HG03565 (cell line): ENCODE results near the gene G6PC3.
"Not testable (repeated sequence)": the region's sequence is repeated elsewhere in the genome, so short reads cannot be mapped to it uniquely, and the experiment has no call there.

Source experiments
- ATAC-seq: cut with Tn5 transposase; IDR thresholded peaks from one replicate; pipeline ENCODE4 v1.9.1; 2021; ENCODE audit warnings: mild to moderate bottlenecking, moderate library complexity; ENCODE audit not compliant: unreplicated experiment

The G6PC3 gene

DNA sequence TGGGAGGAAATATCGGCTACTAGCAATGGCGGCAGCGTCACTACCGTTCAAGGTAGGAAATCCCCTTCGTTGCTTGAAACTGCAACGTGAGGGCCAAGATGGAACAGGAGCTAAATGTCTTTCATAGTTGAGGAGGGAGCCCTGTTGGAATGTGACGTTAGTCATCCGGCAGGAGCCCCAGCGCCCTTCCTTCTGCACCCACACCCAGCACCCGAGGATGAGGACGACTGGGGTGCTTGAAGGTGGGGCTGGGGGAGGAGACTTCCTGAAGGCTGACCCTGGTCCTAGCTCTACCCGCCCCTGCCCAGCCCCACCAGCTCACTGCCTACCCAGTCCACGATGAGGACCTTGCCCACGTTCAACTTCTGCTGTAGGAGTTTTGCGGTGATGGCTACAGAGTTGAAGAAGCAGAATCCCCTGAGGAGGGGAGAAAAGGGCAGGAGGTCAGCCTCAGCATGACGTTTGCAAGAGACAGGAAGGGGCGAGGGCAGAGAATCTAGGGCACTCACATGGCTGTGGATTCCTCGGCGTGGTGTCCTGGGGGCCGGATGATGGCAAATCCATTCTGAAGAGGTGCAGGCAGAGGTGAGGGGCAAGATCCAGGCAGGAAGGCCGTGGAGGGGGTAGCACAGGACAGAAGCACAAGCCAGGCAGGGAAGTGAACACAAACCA, 11.9 kb downstream of the G6PC3 start:
- ATAC-seq = no peak

DNA sequence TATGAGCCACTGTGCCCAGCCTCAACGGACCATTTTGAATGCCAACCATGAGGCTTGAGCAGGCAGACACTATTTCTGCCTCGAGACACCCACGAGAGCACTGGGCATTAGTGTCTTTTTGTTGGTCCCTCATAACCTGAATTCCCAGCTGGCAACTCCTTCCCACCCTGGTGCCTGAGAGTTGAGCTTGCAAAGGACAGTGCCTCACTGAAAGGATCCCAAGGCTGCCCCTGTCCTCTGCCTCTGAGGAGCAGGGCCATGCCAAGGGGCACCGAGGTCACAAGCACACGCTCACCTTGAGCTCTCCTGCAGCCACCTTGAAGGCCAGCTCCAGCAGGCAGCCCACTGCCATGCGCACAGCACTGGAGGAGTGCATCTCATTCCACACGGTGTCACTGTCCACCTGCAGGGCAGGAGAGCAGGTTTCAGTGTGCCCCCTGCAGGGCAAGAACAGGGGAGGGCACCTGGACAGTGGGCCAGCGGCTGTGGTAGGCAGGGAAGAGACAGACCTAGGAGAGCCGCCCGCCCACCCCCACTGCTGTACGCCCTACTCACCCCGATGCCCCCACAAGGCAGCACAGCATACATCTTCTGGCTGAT, 12.8 kb downstream of the G6PC3 start:
- ATAC-seq = no peak

DNA sequence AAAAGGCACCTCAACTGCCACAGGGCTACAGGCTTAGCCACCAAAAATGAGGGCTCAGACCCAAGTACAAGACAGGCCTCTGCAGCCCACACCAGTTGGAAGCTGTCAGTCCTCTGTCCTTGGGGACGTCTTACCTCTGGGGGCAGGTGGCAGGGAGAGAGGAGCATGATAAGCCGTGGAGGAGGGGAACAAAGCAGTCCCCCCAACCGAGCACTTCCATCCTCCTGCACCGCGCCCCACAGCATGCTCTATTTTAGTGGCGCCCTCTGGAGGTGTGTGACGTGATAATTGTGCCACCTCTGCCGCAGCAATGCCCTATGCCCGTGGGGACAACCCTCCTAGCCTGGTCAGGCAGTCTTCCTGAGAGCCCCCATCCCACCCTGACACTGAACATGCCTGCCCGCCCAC, 13.6 kb downstream of the G6PC3 start:
- ATAC-seq = no peak

DNA sequence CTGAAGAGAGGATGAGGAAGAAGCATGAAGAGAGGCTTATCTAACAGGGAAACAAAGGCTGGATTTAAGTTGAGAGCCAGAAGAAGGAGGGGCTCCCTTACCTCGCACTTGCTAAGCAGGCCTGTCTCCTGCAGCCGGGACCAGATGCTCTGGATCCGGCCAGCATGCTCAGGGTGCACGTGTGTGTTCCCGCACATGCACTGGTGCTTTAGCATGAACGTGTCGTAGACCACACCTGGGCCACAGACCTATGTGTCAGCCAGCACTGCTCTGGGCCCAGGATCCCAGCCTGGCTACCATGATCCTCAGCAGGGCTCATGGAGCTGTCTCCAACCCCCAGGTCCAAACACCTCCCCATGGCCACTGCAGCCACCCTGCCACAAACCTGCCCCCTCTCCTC, 14.4 kb downstream of the G6PC3 start:
- no peak for ATAC-seq

DNA sequence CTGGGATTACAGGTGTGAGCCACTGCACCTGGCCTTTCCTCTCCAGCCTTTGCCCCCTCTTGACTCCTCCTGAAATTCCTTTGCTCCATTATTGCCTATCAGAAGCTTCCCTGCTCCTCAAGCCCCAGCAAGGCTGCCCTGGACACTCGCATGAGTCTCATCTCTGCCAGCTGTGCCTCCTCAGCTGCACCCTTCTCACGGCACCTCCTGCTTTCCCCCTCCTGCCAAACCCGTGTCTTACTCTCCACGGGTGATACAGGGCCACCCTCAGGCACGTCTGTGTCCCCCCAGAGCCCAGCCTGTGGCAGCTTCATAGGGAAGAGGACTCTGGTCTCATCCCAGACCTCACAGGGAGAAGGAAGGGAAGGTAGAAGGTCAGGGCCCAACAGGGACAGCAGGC, 15.4 kb downstream of the G6PC3 start:
- no peak for ATAC-seq

DNA sequence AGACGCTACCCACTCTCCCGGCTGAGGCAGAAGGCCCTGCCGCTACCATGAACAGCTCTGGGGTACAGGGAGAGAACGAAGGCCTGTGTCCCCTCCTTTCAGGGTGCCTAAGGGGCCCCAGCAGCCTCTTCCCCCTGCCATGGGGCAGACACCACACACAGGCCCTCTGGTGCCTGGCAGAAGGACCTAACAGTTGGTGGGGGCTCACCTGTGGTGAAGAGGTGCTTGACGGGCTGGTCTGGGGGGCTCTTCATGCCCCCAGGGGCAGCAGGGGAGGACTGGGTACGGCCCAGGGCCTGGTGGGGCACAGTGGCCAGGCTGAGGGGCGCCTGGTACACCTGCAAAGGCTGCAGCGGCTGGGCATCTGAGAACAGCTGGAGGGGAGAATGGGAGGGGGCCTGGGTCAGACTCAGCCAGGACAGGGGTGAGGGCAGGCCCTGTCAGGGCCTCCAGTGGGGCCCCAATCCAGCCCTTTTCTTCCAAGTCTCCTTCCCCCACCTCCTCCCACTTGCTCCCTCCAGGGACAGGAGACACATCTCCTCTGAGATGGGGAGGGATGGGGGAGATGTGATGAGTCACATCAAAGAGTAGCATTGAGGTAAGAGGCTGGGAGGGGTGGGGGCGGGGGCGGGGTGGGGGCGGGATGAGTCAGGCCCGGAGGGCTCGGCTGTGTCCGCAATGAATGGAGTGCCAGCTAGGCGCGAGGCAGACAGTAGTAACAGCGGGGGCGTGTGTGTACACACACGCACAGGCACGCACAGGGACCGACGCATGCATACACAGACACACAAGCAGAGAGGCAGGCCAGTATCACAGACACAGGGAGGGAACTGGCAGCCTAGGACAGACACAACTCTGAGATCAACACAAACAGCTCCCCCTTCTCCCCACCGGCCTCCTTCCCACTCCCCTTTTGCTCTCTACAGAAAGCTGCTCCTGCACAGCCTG, 16.1 kb downstream of the G6PC3 start:
- no peak for ATAC-seq

DNA sequence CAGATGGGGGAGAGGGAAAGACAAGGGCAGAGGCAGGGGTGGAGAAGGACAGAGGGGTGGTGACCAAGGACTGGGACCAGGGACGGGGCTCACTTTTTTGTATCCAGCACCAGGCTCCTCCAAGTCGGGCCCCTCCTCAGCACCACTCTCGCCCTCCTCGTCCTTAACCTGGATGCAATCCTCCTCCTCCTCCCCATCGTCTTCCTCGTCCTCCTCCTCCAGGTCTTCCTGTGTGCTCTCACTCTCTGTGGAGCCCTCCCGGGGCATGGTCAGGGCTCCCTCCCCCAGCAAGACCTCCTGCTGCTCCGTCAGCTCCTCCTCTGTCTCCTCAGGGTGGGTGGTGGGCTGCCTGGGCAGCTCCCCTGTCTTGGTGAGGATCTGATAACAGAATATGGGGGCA, 16.8 kb downstream of the G6PC3 start:
- no peak for ATAC-seq

DNA sequence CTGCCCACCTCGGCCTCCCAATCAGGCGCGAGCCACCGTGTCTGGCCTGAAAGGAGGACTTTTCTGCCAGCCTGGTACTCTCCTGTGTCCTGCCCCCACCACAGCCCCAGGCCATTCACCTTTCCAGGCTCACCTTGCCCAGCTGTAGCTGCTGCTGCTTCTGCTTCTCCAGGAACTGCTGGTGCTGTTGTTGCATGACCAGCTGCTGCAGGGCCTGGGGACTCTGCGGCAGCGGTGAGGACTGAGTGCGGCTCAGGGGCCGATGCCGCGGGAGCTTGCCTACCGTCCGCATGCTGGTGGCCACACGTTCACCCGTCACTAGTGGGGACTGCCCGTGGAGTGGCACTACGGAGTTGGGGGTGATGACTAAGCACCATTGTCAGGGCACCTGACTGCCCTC, 17.7 kb downstream of the G6PC3 start:
- ATAC-seq = no peak

DNA sequence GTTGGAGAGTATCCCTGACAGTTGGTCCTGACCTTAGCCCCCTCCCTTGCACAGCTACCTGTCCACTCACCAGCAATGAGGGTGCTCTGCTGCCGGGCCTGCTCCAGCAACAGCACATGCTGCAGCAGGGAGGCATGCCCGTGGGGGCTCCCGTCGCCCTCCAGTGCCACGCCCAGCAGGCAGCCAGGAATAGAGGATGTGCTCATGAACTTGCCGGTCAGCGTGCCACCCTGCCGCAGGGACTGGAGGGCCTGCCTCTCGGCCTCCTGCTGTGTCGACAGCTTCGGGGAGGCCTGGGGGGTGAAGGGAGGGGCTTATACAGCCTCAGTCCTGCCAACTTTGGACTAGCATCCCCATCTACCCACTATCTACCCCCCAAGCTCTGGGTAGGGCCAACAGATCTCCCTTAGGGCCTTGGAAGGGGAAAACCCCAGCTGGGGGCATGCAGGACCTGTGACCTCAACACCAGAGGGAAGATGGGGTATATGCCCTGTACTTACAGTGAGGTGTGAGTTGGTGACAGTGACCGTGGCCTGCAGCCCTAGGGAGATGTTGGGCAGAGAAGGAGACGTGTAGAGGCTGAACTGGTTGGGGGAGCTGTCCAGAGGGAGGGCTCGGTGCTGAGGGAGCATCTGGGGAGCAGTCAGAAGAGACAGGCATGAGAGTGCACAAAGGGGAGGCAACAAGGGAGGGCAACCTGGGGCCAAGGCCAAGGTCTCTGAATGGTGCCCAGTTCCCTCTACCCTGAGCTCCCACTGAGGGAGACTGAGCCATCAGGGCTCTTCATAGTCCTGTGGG, 20.9 kb downstream of the G6PC3 start:
- no peak for ATAC-seq

DNA sequence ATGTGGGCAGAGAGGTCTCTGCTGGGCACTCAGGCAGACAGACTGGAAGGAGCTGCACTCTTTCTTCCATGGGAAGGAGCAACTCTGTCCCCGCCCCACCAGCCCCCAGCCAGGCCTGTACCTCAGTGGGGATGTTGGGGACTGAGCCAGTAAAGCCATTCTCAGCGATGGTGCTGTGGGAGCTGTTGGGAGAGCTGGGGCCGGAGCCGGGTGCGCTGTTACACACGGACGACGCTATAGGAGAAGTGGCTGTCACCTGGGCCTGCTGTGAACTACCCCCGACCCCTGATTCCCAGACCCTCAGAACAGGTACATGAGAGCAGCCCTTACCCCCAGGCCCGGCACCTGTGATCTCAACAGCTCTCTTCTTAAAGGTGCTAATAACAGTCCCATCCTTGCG, 21.5 kb downstream of the G6PC3 start:
- no peak for ATAC-seq

DNA sequence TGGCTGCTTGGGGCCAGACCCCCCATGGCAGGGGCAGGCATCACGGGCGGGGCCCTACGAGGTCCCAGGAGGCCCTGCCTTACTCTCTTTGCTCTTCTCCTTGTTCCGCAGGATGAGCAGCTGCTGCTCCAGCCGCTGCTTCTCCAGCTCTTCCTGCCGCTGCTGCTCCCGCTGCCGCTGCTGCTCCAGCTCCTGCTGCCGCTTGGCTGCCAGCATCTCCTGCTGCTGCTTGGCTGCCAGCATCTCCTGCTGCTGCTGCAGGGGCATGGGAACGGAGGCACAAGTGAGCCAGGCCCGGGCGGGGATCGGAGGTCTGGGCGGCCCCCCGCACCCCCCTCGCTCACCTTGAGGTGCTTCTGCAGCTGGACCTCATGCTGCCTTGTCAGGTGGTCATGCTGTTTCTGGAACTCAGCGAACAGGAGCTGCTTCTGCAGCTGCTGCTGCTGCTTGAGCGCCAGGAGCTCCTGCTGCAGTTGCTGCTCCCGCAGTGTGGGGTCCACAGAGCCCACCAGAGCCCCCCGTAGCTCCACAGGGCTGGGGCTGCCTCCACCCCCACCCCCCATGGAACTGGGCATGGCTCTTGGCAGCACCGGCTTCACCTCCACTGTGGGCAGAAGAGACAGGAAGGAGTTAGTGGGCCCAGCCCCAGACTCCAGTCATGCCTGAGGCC, 22.8 kb downstream of the G6PC3 start:
- no peak for ATAC-seq

DNA sequence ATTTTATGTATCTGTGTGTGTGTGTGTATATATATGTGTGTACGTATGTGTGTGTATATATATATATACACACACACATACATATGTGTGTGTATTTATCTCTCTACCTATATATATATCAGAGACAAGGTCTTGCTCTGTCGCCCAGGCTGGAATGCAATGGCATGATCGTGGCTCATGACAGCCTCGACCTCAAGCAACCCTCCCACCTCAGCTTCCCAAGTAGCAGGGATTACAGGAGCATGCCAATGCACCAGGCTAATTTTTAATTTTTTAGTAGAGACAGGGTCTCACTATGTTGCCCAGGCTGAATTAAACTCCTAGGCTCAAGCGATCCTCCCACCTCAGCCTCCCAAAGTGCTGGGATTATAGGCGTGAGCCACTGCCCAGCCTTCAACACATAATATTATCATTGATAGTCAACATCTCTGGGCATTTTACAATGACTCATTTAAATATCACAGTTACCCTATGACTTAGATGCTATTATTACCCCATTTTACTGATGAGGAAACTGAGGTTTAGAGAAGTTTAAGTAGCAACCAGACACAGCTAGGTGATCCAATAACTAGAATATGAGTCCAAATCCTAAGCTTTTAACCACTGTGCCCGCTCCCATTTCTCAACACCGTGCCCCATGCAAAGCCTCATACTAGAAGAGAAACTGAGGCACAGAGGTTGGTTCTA, 24.3 kb downstream of the G6PC3 start:
- ATAC-seq = no peak

DNA sequence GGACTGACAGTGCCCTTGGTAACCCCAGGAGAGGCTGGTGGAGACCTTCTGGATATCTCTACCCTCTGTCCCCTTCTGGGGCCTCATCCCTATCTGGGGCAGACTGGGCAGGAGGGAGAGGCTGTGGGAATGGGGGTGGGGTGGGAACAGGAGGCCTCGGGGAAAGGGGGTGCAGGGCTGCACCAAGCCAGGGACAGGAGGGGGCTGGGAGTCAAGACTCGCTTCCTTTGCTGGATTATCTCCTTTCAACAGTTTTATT, 24.8 kb downstream of the G6PC3 start:
- no peak for ATAC-seq

DNA sequence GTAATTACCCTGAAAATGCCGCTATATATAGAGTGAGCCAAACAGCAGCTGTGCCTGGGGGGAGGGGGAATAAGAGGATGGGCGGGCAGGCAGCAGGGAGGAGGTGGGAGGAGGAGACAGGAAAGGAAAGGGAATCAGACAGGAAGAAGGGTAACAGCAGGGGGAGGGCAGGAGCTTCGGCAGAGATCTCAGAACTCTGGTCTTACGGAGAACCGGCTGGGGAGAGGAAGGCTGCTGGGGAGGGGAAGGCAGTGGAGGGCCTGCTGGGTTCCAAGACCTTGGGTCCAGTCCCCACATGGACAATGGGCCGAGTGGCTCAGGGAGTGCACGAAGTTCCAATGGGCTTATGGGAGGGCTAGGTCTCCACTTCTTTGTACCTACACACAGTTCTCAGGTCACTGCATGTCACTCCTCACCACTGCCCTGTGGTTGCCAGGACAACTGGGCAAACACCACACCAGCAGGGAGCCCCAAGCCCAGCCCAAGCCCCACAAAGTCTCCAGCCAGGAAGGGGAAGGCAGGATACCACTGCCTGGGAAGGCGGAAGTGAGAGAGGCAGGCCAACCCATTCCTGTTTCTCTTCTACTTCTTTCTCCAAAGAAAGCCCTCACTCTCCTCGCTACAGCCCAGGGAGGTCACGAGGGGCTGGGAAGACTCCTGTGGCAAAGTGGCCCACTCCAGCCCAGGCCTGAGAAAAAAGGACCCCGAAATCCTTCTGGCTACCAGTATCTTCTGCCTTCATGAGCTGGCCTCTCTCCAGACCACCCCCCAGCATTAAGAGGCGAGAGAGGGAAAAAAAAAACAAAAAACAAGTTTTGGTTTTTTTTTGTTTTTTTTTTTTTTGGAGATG, 25.3 kb downstream of the G6PC3 start:
- ATAC-seq = no peak

DNA sequence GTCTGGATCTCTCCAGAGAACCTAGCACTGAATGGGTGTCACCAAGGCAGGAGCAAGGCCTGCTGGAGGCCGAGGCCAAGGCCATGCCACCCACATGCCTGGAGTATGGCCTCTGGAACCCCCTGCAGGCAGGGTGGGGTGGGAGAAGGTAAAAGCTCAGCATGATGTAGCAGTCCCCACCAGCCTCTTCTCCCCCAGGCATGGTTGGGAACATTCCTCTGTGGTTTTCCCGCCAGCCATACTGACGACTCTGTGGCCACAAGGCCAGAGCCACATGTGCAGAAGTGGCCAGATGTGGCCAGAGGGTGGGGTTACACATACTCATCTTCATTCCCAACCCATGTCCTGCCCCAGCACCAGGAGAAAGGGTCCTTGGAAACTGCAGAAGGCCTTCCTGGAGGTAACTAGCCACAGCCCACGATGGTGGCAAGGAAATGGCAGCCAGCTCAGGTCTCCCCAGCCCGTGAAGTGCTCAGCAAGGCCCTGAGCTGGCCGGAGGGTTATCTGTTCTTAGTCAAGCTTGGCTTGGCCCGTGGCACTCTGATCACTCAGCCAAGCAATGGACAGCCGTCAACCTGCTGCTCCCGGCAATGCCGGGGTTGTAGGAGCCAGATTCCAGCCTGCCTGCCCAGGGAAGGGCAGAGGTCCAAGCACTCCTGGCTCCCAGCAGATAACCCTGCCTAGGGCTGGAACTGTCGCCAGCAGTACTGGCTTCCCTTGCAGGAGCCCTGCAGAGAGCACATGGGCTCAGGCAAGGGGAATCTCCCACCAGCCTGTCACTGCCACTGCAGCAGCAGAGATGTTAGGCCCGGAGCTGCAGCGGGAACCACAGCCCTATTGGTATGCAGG, 26.8 kb downstream of the G6PC3 start:
- ATAC-seq = no peak

DNA sequence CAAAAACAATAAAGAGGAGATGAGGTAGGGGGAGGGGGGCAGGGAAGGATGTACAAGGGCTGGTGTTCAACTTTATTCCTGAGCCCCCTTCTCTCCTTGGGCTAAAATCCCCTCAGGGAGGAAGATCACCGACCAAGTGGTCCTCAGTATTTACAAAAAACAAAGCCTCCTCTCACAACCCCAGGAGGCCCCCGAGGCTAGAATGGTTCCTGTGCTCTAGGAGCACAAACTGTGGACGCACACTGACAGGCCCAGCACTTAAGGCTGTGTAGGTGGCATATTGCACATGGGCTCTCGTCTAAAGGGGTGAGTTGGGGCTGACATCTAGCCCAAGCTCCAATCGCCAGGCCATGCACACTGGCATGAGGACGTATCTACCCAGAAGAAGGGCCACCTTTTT, 31.3 kb downstream of the G6PC3 start:
- not testable (repeated sequence) for ATAC-seq

DNA sequence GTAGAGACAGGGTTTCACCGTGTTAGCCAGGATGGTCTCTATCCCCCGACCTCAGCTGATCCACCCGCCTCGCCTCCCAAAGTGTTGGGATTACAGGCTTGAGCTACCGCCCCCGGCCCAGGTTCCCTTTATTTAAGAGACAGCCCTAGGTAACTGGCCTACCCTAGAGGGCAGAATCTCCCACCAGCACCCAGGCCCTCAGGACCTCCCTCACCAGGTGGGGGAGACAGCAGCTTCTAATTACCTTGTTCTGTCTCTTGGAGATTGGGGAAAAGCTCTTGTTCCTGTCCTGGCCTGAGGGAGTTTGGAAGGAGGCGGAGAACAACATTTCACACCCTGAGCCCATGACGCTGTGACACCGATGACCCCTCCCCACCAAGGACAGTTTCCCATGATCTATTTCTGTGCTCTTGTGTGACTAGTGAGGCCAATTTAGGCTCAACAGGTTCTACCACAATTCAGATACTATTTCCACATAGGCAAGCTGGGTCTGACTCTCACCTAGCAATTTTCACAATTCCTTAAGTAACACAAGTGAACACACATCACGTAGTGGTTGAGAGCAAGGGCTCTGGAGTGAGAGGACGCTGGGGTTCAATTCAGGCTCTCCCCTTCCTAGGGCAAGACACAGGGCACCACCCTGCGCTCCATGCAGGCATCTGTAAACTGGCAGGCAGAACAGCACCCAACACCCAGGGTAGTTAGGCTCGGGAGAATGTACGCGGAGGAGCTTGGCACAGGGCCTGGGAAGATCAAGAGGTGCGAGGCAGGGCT, 32.5 kb downstream of the G6PC3 start:
- no peak for ATAC-seq

DNA sequence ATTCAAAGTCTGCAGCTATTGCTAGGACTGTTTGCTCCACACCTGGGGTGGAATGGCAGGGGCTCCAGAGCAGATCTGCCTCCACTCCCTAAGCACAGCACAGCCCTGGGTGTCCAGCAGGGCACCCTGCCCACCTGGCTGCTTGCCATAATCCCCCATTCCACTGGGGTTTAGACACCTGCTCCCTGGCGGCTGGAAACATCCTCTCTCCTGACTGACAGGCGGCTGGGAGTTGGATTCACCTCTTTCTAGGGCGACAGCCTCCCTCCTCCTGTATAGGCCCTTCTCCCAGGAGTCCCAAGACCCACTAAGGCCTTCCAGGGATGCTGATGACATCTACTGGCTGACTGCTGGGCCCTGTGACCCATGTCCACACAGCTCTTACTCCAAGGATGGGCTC, 34.9 kb downstream of the G6PC3 start:
- ATAC-seq = no peak
